Mesangial cell (primary cell): Measurements from ENCODE around the gene CPSF2. TPM values are rescaled to one million over a fixed set of nuclear protein-coding genes. Genes with fewer than 3 reads are reported as not detected.

Experiments
- total RNA-seq: library from RNA; depleted of rRNA; stranded (reverse); fragments of >200 nt; gene quantifications from 2 replicates; pipeline ENCODE4 v1.2.3, GENCODE V29; 2015

CPSF2 gene
- 21.2 and 27.2 TPM in 2 replicates for total RNA-seq

DNA sequence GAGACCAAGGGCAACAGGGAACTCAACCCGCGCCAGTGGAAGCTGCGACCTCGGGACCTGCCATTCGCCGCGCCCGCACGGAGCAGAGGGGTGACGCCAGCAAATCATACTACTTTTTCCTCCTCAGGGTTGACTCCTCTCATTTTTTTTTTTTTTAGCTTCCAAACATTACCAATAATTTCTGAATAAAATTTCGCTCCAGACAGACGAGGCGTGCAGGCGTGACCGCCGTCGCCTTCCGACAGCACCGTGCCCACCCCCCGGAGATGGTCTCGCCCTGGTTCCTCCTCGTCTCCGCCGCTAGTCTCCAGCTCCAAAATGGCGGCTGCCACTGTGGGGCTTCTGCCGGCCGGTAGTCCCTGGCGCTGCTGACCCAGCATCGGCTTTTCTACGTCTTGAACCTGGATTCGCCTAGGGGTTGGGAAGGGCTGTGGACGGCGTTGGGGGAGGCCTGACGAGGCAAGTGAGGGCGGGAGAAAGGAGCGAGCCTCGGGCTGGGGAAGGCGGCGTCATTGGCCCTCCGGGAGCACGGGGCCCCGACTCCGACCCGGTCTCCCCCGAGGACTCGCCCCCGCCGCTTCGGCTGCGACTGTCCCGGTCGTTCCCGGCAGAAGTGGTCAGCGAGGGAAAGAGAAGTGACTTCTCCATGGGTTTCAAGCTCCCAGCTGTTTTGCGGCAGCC is at the start of gene CPSF2, which contains the start of gene NDUFB1:
TSS of gene CPSF2 (plus strand) at position 300 of the 681 bp plus-strand sequence. CDS start 9,016 bp downstream, outside the sequence.
TSS of gene NDUFB1 (minus strand) at position 37 of the 681 bp plus-strand sequence. CDS start 4,069 bp downstream, outside the sequence.

DNA sequence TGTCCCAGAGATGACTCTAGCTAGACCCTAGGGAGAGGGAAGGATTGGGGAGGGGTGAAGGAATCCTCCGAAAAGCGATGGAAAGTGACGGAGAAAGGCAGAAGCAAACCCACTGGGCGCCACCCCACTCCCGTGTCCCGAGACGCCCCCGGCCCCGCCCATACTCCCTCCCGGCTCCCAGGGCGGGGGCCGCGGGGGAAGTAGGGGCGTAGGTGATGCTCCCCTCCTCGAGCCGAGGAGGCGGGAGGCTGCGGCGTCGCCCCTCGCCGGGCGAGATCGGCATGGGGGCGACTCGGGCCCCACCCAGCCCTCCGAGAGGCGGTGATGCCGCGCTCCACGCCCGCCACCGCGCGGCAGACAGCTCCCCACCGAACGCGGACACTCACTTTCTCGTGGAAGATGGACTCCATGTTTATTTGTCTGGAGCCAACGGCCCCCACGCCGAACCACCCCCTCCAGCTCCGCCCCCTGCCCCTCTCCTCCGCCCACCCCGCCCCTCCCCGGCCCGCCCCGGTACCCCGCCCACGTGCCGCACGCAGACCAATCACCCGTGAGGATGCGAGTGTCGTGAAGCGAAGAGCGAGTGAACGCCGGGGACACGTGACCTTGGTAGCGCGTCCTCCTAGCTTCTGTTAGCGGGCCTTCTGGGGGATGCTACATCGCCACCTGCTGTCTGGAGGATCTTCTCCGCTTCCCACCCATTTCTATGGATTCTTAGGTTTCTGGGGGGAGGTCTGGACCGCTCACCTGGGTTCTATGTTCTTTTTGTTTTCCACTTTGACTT is 15.4 kb upstream of the CPSF2 start, which contains the start of gene ATXN3:
TSS of gene ATXN3 (minus strand) at position 440 of the 784 bp plus-strand sequence. CDS start at position 410, 30 bp downstream.

Other genes with a start within 250 kb of the CPSF2 start
- 5.7 and 12.3 TPM in 2 replicates for gene FBLN5, start 174.3 kb upstream of the CPSF2 start, total RNA-seq
- 6.0 and 7.5 TPM in 2 replicates for gene TRIP11, start 81.9 kb upstream of the CPSF2 start, total RNA-seq
- gene ATXN3, start 15.4 kb upstream of the CPSF2 start, total RNA-seq: 3.1 and 16.4 TPM in 2 replicates
- 109 and 165 TPM in 2 replicates for gene NDUFB1, start 263 bp upstream of the CPSF2 start, total RNA-seq
- not detected in 2 replicates for gene SLC24A4, start 201.2 kb downstream of the CPSF2 start, total RNA-seq